Prostate gland (tissue), 2 donors: ENCODE results near the gene LTBP2.

ENCODE experiments used
- POLR2A ChIP-seq: fragments of 450-650 bp; IDR thresholded peaks from one replicate; pipeline ENCODE4 v1.6.1; 2016; ENCODE audit warnings: antibody characterized with exemption, mild to moderate bottlenecking
- POLR2AphosphoS5 ChIP-seq: sonication (generic); formaldehyde crosslinking; IDR thresholded peaks from one replicate; pipeline ENCODE4 v1.6.1; 2017; ENCODE audit warnings: antibody characterized with exemption
- TF ChIP-seq, protein P1 (sequence below), 4 experiments: fragments of 200-600 bp in 2 of 4; fragments of 450-650 bp in 2 of 4; sonication (generic) in 2 of 4; IDR thresholded peaks; 1 replicate in 3 of 4; 2 replicates in 1 of 4; pipeline ENCODE4 v1.5.1; 2016 to 2019; ENCODE audit warnings: antibody characterized with exemption in 4 of 4, mild to moderate bottlenecking in 2 of 4, moderate library complexity in 2 of 4

DNA sequence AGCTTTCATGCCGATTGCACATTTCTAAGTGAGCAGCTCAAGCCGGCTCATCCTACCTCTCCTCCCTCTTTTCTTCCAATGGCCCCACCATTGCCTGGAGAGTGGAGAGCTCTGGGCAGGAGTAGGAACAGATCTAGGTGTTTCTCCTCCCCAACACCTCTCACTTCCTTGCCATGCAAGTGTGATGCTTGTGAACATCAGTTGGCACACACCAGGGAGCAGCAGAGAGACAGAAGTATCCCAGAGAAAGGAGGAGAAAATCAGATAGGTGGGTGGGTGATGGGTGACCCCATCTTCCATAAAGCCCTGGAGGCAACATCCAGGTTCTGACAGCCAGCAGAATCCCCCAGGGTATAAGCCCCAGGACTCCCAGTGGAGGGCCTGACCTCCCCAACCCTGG lies 146.7 kb downstream of the LTBP2 start:
- TF ChIP-seq, protein P1, sequence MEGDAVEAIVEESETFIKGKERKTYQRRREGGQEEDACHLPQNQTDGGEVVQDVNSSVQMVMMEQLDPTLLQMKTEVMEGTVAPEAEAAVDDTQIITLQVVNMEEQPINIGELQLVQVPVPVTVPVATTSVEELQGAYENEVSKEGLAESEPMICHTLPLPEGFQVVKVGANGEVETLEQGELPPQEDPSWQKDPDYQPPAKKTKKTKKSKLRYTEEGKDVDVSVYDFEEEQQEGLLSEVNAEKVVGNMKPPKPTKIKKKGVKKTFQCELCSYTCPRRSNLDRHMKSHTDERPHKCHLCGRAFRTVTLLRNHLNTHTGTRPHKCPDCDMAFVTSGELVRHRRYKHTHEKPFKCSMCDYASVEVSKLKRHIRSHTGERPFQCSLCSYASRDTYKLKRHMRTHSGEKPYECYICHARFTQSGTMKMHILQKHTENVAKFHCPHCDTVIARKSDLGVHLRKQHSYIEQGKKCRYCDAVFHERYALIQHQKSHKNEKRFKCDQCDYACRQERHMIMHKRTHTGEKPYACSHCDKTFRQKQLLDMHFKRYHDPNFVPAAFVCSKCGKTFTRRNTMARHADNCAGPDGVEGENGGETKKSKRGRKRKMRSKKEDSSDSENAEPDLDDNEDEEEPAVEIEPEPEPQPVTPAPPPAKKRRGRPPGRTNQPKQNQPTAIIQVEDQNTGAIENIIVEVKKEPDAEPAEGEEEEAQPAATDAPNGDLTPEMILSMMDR (IDR thresholded peaks at IDR 0.05), result no peak
- TF ChIP-seq POLR2A (no peak), POLR2AphosphoS5 (no peak)
